KMS-11 (cell line): Measurements from ENCODE around the gene FCSK.
A peak's percentile ranks its signal among the peaks of the same experiment; 100 is the strongest.

Experiments
- H2AFZ ChIP-seq: fragments of 200-600 bp; sonication (generic); 2 replicates; pipeline ENCODE4 v1.6.1; 2016; ENCODE audit warnings: antibody characterized with exemption, mixed run types, low read depth
- H3K27ac ChIP-seq: fragments of 200-600 bp; sonication (generic); 2 replicates; pipeline ENCODE4 v1.6.1; 2016; ENCODE audit warnings: mild to moderate bottlenecking, mixed run types
- H3K27me3 ChIP-seq: fragments of 200-600 bp; sonication (generic); 2 replicates; pipeline ENCODE4 v1.6.1; 2017; ENCODE audit warnings: mild to moderate bottlenecking, low read depth, mixed run types, moderate library complexity; ENCODE audit not compliant: insufficient read depth
- H3K36me3 ChIP-seq: fragments of 200-600 bp; sonication (generic); 2 replicates; pipeline ENCODE4 v1.6.1; 2017; ENCODE audit warnings: mild to moderate bottlenecking, mixed run types; ENCODE audit not compliant: insufficient read depth
- H3K4me1 ChIP-seq: fragments of 200-600 bp; sonication (generic); 2 replicates; pipeline ENCODE4 v1.6.1; 2016; ENCODE audit warnings: mild to moderate bottlenecking, low read depth, mixed run types; ENCODE audit not compliant: poor library complexity, severe bottlenecking
- H3K4me2 ChIP-seq: fragments of 200-600 bp; sonication (generic); 2 replicates; pipeline ENCODE4 v1.7.0; 2016; ENCODE audit warnings: mild to moderate bottlenecking, mixed run types
- H3K4me3 ChIP-seq: fragments of 200-600 bp; sonication (generic); IDR thresholded peaks from 2 replicates; pipeline ENCODE4 v1.6.1; 2017; ENCODE audit warnings: low read depth, low read length, mixed read lengths; ENCODE audit not compliant: insufficient read depth
- H3K79me2 ChIP-seq: fragments of 200-600 bp; sonication (generic); 2 replicates; pipeline ENCODE4 v1.6.1; 2016; ENCODE audit warnings: low read depth, mixed run types; ENCODE audit not compliant: insufficient read depth
- H3K9ac ChIP-seq: fragments of 200-600 bp; sonication (generic); 2 replicates; pipeline ENCODE4 v1.6.1; 2016; ENCODE audit warnings: mild to moderate bottlenecking, mixed run types
- H4K20me1 ChIP-seq: fragments of 200-600 bp; sonication (generic); 2 replicates; pipeline ENCODE4 v1.6.1; 2016; ENCODE audit warnings: mild to moderate bottlenecking, mixed run types; ENCODE audit not compliant: insufficient read depth
- TF ChIP-seq, protein P1 (sequence below): fragments of 200-600 bp; sonication (generic); conservative IDR thresholded peaks from 2 replicates; pipeline ENCODE4 v1.6.1; 2017; ENCODE audit warnings: low read depth, mild to moderate bottlenecking, antibody characterized with exemption, low read length, moderate library complexity, mixed read lengths

FCSK gene

DNA sequence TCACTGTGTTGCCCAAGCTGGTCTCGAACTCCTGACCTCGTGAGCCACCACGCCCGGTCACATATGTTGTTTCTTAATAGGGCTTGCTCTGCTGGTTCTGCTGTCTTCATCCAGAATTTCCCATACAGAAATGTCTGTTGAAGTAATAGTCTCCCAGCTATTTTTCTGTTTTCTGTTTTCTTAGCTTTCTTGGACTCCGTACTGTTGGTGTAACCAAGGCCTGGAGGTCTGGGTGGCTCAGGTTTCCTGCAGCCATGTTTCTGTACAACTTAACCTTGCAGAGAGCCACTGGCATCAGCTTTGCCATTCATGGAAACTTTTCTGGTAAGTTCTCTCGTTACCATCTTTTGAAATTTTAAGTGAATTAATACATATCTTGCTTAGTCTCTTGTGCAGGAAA, 72.0 kb downstream of the FCSK start:
- H3K36me3 ChIP-seq: peaks cover 31% of the 10 kb centered on the region; the same call in 1 of the 2 replicates
- H3K27me3 ChIP-seq: no peaks in the 10 kb centered on the region
- H3K4me3 ChIP-seq: no peak overlapping the region
- H2AFZ ChIP-seq: no peak overlapping the region
- no peak overlapping the region for H3K27ac ChIP-seq
- TF ChIP-seq, protein P1, sequence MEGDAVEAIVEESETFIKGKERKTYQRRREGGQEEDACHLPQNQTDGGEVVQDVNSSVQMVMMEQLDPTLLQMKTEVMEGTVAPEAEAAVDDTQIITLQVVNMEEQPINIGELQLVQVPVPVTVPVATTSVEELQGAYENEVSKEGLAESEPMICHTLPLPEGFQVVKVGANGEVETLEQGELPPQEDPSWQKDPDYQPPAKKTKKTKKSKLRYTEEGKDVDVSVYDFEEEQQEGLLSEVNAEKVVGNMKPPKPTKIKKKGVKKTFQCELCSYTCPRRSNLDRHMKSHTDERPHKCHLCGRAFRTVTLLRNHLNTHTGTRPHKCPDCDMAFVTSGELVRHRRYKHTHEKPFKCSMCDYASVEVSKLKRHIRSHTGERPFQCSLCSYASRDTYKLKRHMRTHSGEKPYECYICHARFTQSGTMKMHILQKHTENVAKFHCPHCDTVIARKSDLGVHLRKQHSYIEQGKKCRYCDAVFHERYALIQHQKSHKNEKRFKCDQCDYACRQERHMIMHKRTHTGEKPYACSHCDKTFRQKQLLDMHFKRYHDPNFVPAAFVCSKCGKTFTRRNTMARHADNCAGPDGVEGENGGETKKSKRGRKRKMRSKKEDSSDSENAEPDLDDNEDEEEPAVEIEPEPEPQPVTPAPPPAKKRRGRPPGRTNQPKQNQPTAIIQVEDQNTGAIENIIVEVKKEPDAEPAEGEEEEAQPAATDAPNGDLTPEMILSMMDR: no peak
- peaks cover 36% of the 10 kb centered on the region for H4K20me1 ChIP-seq
- H3K4me2 ChIP-seq: peak overlapping the region; percentile 39
- peaks cover 93% of the 10 kb centered on the region for H3K79me2 ChIP-seq
- H3K9ac ChIP-seq: no peak overlapping the region
- H3K4me1 ChIP-seq: peaks cover 54% of the 10 kb centered on the region

DNA sequence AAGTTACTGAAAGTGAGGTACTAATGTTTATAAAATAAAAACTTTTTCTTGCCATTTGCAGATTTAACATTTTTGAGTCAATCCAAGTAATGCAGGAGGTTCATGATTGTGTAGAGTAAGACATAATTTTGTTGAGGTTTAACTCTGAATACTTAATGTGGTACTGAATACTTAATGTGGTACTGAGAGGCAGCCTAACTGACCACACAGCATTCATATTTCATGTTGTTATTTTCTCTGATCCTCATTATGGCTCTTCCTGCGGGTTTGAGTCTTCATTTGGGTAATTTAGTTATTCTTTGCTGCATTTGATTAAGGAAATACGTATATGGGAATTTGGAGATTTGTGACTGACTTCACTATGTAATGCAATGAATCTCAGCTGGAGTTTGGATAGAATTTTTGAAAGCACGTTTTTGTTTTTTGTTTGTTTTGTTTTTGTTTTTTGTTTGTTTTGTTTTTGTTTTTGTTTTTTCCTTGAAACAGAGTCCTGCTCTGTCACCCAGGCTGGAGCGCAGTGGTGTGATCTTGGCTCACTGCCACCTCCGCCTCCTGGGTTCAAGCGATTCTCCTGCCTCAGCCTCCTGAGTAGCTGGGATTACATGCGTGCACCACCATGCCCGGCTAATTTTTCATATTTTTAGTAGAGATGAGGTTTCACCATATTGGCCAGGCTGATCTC, 73.1 kb downstream of the FCSK start:
- peaks cover 97% of the 10 kb centered on the region for H3K79me2 ChIP-seq
- no peaks in the 10 kb centered on the region for H3K27me3 ChIP-seq
- H2AFZ ChIP-seq: no peak overlapping the region
- H3K36me3 ChIP-seq: peaks cover 40% of the 10 kb centered on the region; the same call in 1 of the 2 replicates
- peak overlapping the region; percentile 39 for H3K4me2 ChIP-seq
- H3K4me3 ChIP-seq: no peak overlapping the region
- H4K20me1 ChIP-seq: peaks cover 39% of the 10 kb centered on the region
- no peak overlapping the region for H3K9ac ChIP-seq
- no peak overlapping the region for H3K27ac ChIP-seq
- H3K4me1 ChIP-seq: peaks cover 44% of the 10 kb centered on the region
- TF ChIP-seq, protein P1: no peak

DNA sequence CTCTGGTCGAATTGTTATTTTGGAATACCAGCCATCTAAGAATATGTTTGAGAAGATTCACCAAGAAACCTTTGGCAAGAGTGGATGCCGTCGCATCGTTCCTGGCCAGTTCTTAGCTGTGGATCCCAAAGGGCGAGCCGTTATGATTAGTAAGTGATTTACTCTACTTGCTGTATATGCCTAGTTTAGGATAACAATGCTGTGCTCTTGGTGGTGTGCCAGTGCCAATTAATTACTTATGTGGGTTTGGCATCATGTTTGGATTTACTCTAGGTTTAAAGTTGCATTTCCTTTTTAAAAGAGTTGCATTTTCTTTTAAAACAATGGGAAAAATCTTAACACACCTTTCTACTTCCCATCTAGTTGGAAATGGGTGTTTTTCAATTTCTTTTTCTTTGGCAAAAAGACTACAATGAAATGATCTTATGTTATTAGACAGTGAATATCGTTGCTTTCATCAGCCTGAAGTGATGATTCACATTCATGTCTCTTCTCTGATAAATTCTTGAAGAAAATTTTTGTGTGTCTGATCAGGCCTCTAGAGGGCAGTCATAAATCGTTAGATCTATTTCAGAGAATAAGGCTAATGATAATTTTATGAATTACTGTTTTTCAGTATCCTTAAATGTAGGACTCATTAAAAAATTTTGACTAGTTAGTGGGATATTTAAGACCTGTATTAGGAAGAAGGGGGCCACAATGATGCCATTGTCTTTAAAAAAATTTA, 74.8 kb downstream of the FCSK start:
- peaks cover 96% of the 10 kb centered on the region for H3K79me2 ChIP-seq
- no peak overlapping the region for H3K27ac ChIP-seq
- no peak overlapping the region for H3K9ac ChIP-seq
- peaks cover 44% of the 10 kb centered on the region for H3K4me1 ChIP-seq
- TF ChIP-seq, protein P1: peak; percentile 66
- H3K4me3 ChIP-seq: no peak overlapping the region
- H2AFZ ChIP-seq: no peak overlapping the region
- peaks cover 45% of the 10 kb centered on the region for H4K20me1 ChIP-seq
- H3K4me2 ChIP-seq: peak overlapping the region; percentile 5; the same call in 1 of the 2 replicates
- no peaks in the 10 kb centered on the region for H3K27me3 ChIP-seq
- H3K36me3 ChIP-seq: peaks cover 50% of the 10 kb centered on the region; the same call in 1 of the 2 replicates
